Gastroesophageal sphincter (tissue), 2 donors: ENCODE data around the gene TUBGCP6.

ENCODE experiments used
- EP300 ChIP-seq: sonication (generic); formaldehyde crosslinking; IDR thresholded peaks from one replicate; pipeline ENCODE4 v1.6.1; 2017; ENCODE audit warnings: antibody characterized with exemption, mild to moderate bottlenecking
- POLR2A ChIP-seq, 2 donors: fragments of 450-650 bp; IDR thresholded peaks; one replicate each; pipeline ENCODE4 v1.6.1; 2017; ENCODE audit warnings: antibody characterized with exemption in 2 of 2, mild to moderate bottlenecking in 2 of 2, moderate library complexity in 1 of 2
- POLR2AphosphoS5 ChIP-seq: sonication (generic); formaldehyde crosslinking; IDR thresholded peaks from one replicate; pipeline ENCODE4 v1.6.1; 2017; ENCODE audit warnings: antibody characterized with exemption

GRCh38 chr22:50188356-50188755 is 56.5 kb downstream of the TUBGCP6 start:
- TF ChIP-seq EP300 (no peak), POLR2AphosphoS5 (no peak), POLR2A (IDR thresholded peaks at IDR 0.05) (no peak)
